ENCODE measurements around the gene CS. TPM values are rescaled to one million over a fixed set of nuclear protein-coding genes. Genes with fewer than 3 reads are reported as not detected.

The CS gene
- total and polyA plus RNA-seq, 4 experiments from 2014 or later = 73.1 to 136 (median 116) TPM

DNA sequence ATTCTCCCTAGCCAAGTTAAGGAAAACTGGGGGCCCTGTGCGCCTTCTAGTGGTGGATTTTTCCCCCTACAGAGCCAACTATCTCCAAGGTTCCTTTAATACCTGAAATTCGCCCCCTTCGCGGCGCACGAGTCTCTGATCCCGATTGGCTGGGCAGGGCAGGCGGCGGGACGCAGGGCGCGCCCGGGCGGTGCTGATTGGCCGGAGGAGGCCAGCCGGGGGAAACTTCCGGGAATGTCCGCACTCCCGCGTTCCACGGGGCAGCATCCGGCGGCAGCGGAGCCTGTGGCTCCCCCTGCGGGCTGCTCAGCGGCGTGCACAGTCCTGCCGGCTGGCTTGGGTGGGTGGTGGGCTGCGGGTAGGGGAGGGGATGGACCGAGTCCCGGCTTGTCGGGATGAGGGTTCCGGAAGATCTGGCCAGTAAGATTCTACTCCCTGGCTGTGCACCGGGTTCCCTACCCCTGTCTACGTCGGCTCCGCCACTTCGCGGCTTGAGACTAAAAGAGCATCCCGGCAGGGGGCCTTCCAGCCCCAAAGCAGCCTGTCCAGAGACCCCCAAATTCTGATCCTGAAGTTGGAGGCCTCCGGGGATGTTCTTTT is 75.9 kb downstream of the CS start, which contains the start of gene NABP2:
NABP2 (plus strand) TSS at position 241 of the 600 bp plus-strand sequence. CDS start 515 bp downstream, outside the sequence.
- H3K9me3 Mint-ChIP-seq = peaks cover 0 to 1% (median 0%) of the 10 kb centered on the region in 8 donors
- POLR2A ChIA-PET (ENCODE audit: partially characterized antibody) = interaction anchor here (3.0 to 4.1 kb wide), 2 partner anchors 33 to 96 kb away, joined by 66 to 94 read pairs; partner anchors contain the start of genes ESYT1 and SMARCC2
- DNase-seq = peak; percentile 88 to 93 (median 89)
- H3K4me3 Mint-ChIP-seq = peak within 1 kb of the TSS; percentile 83 to 99 (median 87)
- peak within 1 kb of the TSS; percentile 90 to 100 (median 99) for H3K27ac Mint-ChIP-seq
- H3K36me3 ChIP-seq (ENCODE audit: insufficient read depth, low read length) = no peaks in the 10 kb centered on the region
- H3K4me1 Mint-ChIP-seq = peaks cover 24 to 58% (median 43%) of the 10 kb centered on the region in 4 donors
- H3K36me3 Mint-ChIP-seq = peaks cover 0 to 16% of the 10 kb centered on the region in 2 donors
- CTCF ChIA-PET (ENCODE audit: partially characterized antibody) = interaction anchor here (2.3 to 3.9 kb wide), 4 partner anchors 17 to 106 kb away, joined by 8 to 61 read pairs (median 24); partner anchors contain the start of gene ZC3H10
- H3K4me3 ChIP-seq (ENCODE audit: low read length in 2 of 2) = peak within 1 kb of the TSS; percentile 28 to 79
- intact Hi-C loops (cut with micrococcal nuclease) = loop anchor here (1.0 to 5.0 kb wide), 7 partner anchors 31 to 1003 kb away; partner anchors contain the start of genes COQ10A and SHMT2
- peaks cover 42% of the 10 kb centered on the region for H3K4me1 ChIP-seq (ENCODE audit: insufficient read depth, low read length)
- H3K9me3 ChIP-seq (ENCODE audit: control insufficient read depth in 1 of 2, low read length in 2 of 2) = no peaks in the 10 kb centered on the region
- H3K27me3 ChIP-seq (ENCODE audit: insufficient read depth, low read length) = no peaks in the 10 kb centered on the region
- H3K27me3 Mint-ChIP-seq = no peaks in the 10 kb centered on the region
- H3K27ac ChIP-seq (ENCODE audit: low read depth, low read length) = peak within 1 kb of the TSS; percentile 83

DNA sequence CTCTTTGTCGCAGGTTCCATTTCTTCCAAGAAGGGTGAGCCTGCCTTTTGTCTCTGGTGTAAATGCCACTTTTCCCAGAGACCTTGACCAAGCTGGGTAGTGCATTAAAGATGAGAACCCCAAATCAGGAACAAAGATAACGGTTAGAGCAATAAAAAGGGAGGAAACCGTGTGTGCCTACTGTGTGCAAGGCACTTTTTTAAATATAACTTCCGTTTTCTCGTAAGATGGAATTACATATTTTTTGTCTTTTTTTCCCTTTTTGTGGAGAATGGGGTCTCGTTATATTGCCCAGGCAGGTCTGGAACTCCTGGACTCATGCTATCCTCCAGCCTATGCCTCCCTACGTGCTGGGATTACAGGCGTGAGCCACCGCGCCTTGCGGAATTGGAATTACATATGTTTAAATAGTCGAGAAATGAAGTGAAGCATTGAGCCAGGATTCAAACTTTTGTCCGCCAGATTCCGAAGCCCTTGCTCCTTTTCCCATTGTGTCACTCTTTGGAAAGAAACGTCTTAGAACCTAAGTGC is 76.5 kb downstream of the CS start:
- peak overlapping the region; percentile 83 for H3K27ac ChIP-seq (ENCODE audit: low read depth, low read length)
- Mint-ChIP-seq H3K27me3 (no peaks in the 10 kb centered on the region), H3K27ac (peak overlapping the region; percentile 90 to 100 (median 95)), H3K9me3 (peaks cover 0 to 1% (median 0%) of the 10 kb centered on the region in 8 donors), H3K4me1 (peaks cover 24 to 58% (median 43%) of the 10 kb centered on the region in 4 donors), H3K4me3 (peak overlapping the region; percentile 83 to 99 (median 87)), H3K36me3 (peaks cover 0 to 14% of the 10 kb centered on the region in 2 donors)
- DNase-seq = no peak
- H3K4me3 ChIP-seq (ENCODE audit: low read length in 2 of 2) = peak overlapping the region; percentile 28 to 79
- H3K9me3 ChIP-seq (ENCODE audit: control insufficient read depth in 1 of 2, low read length in 2 of 2) = no peaks in the 10 kb centered on the region
- intact Hi-C loops (cut with micrococcal nuclease) = loop anchor here (1.0 to 5.0 kb wide), 8 partner anchors 30 to 1004 kb away; partner anchors contain the start of genes COQ10A and SHMT2
- H3K27me3 ChIP-seq (ENCODE audit: insufficient read depth, low read length) = no peaks in the 10 kb centered on the region
- POLR2A ChIA-PET (ENCODE audit: partially characterized antibody) = interaction anchor here (2.2 to 4.1 kb wide), 4 partner anchors 32 to 240 kb away, joined by 10 to 94 read pairs (median 42); partner anchors contain the start of genes COQ10A, ESYT1 and SMARCC2
- H3K4me1 ChIP-seq (ENCODE audit: insufficient read depth, low read length) = peaks cover 42% of the 10 kb centered on the region
- CTCF ChIA-PET (ENCODE audit: partially characterized antibody) = interaction anchor here (1.2 to 3.9 kb wide), 6 partner anchors 17 to 240 kb away, joined by 3 to 61 read pairs (median 28); partner anchors contain the start of genes ANKRD52, ESYT1, SMARCC2 and ZC3H10
- H3K36me3 ChIP-seq (ENCODE audit: insufficient read depth, low read length) = no peaks in the 10 kb centered on the region

DNA sequence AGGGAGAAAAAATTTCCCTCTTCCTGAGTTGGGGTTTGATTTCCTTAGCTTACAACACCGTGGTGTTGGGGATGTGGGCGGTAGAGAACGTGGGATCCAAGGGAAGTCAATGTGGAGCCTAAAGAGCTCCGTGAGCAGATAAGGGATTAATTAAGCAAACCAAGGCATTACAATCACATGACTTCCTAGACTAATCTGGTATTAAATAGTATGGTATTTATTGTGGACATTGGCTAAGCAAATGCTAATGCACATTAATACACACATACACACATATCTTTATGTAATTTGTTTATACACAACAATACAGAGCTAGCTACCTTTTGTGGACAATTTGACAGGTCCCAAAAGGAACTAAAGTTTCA is 77.6 kb downstream of the CS start:
- peak overlapping the region; percentile 92 for H3K4me3 ChIP-seq (ENCODE audit: low read length in 2 of 2)
- H3K36me3 ChIP-seq (ENCODE audit: insufficient read depth, low read length) = no peaks in the 10 kb centered on the region
- H3K36me3 Mint-ChIP-seq = peaks cover 0 to 14% of the 10 kb centered on the region in 2 donors
- H3K27me3 Mint-ChIP-seq = no peaks in the 10 kb centered on the region
- H3K27me3 ChIP-seq (ENCODE audit: insufficient read depth, low read length) = no peaks in the 10 kb centered on the region
- intact Hi-C loops (cut with micrococcal nuclease) = loop anchor here (1.0 to 5.0 kb wide), 4 partner anchors 45 to 1005 kb away; partner anchors contain the start of genes COQ10A, SHMT2 and STAT2
- no peak for DNase-seq
- peak overlapping the region; percentile 97 for H3K27ac ChIP-seq (ENCODE audit: low read depth, low read length)
- H3K4me1 Mint-ChIP-seq = peaks cover 24 to 58% (median 43%) of the 10 kb centered on the region in 4 donors
- H3K4me1 ChIP-seq (ENCODE audit: insufficient read depth, low read length) = peaks cover 42% of the 10 kb centered on the region
- CTCF ChIA-PET (ENCODE audit: partially characterized antibody) = interaction anchor here (0.9 to 3.9 kb wide), 26 partner anchors 9 to 484 kb away, joined by 3 to 61 read pairs (median 5); partner anchors contain the start of genes ANKRD52, COQ10A, ESYT1 and MYL6B
- peak overlapping the region; percentile 93 to 99 (median 98) for H3K4me3 Mint-ChIP-seq
- peaks cover 0 to 1% (median 0%) of the 10 kb centered on the region in 8 donors for H3K9me3 Mint-ChIP-seq
- no peaks in the 10 kb centered on the region for H3K9me3 ChIP-seq (ENCODE audit: control insufficient read depth in 1 of 2, low read length in 2 of 2)
- POLR2A ChIA-PET (ENCODE audit: partially characterized antibody) = interaction anchor here (0.7 to 4.1 kb wide), 48 partner anchors 9 to 503 kb away, joined by 3 to 98 read pairs (median 6); partner anchors contain the start of genes ANKRD52, ATP5F1B, CNPY2 and COQ10A
- H3K27ac Mint-ChIP-seq = peak overlapping the region; percentile 98 to 100 (median 99)

DNA sequence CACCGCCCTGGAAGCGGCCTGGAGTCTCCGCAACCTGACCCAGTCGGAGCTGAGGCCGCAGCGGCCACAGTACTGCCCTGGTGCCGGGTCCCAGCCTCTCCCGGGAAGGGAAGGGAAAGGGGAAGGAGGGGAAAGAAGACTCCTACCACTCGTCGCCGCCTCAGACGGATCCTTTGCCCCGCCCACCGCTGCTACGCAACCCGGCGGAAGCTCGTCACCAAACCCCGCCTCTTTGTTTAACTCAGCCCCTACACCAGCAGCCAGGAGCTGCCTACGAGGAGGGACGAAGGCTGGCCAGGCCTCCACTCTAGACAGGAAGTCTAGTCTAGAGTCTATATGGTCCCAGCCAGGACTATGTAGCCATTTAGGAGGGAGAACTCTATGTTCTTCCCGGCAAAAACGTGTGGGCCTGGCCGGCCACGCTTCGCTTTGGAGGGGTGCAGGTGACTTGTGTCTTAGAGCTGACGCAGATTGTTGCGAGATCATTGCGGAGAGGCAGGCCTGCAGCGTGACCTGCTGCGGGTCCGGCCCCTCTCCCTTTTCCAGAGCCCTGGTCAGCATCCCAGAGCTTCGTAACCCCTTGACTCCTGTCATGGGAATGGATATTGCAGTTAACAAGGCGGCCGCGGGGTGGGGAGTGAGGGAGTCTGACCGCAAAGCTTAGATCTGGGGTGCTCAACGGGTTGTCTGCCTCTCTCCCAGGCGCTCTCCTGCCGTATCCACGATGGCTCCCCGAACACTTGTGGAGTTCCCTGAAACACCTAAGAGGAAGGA is 78.2 kb downstream of the CS start, which contains the start of gene RNF41:
RNF41 (minus strand) TSS at position 166 of the 774 bp plus-strand sequence. CDS start 7,875 bp downstream, outside the sequence.
- peaks cover 24 to 58% (median 43%) of the 10 kb centered on the region in 4 donors for H3K4me1 Mint-ChIP-seq
- ChIA-PET POLR2A (ENCODE audit: partially characterized antibody) (interaction anchor here (0.5 to 4.1 kb wide), 62 partner anchors 9 to 789 kb away, joined by 3 to 98 read pairs (median 5); partner anchors contain the start of genes ANKRD52, ATP5F1B, CD63 and CNPY2), CTCF (ENCODE audit: partially characterized antibody) (interaction anchor here (0.6 to 3.9 kb wide), 32 partner anchors 9 to 483 kb away, joined by 3 to 61 read pairs (median 5); partner anchors contain the start of genes ANKRD52, COQ10A, ESYT1 and MYL6B)

More for the DNA sequence above, 78.2 kb downstream of the CS start, which contains the start of gene RNF41:
- DNase-seq = peak; percentile 93 to 95 (median 93)
- Mint-ChIP-seq H3K9me3 (peaks cover 0 to 1% (median 0%) of the 10 kb centered on the region in 8 donors), H3K4me3 (peak within 1 kb of the TSS; percentile 93 to 99 (median 98)), H3K36me3 (peaks cover 0 to 14% of the 10 kb centered on the region in 2 donors), H3K27me3 (no peaks in the 10 kb centered on the region), H3K27ac (peak within 1 kb of the TSS; percentile 98 to 100 (median 99))
- Histone ChIP-seq H3K27me3 (ENCODE audit: insufficient read depth, low read length) (no peaks in the 10 kb centered on the region), H3K4me1 (ENCODE audit: insufficient read depth, low read length) (peaks cover 42% of the 10 kb centered on the region), H3K36me3 (ENCODE audit: insufficient read depth, low read length) (no peaks in the 10 kb centered on the region), H3K27ac (ENCODE audit: low read depth, low read length) (peak within 1 kb of the TSS; percentile 97), H3K4me3 (ENCODE audit: low read length in 2 of 2) (peak within 1 kb of the TSS; percentile 92), H3K9me3 (ENCODE audit: control insufficient read depth in 1 of 2, low read length in 2 of 2) (no peaks in the 10 kb centered on the region)
- intact Hi-C loops (cut with micrococcal nuclease) = loop anchor here (1.0 to 5.0 kb wide), 6 partner anchors 45 to 1005 kb away; partner anchors contain the start of genes COQ10A, MYL6, SHMT2 and SPRYD4

Other genes starting within 250 kb of the CS start
- gene ERBB3, start 220.2 kb downstream of the CS start, total RNA-seq = 1 to 10 TPM; 5.9 to 6.9 TPM
- gene ERBB3, start 220.2 kb downstream of the CS start, polyA plus RNA-seq = under 1 TPM; 0.61 to 0.70 TPM
- 100 to 1,000 TPM; 106 to 108 TPM for gene PA2G4, start 195.8 kb downstream of the CS start, total RNA-seq
- gene PA2G4, start 195.8 kb downstream of the CS start, polyA plus RNA-seq = 100 to 1,000 TPM; 204 to 223 TPM
- gene RPL41, start 183.7 kb downstream of the CS start, total RNA-seq = 1,000 to 10,000 TPM; 5,438 to 5,728 TPM
- gene RPL41, start 183.7 kb downstream of the CS start, polyA plus RNA-seq = 1,000 to 10,000 TPM; 6,058 to 8,691 TPM
- gene ZC3H10, start 182.1 kb downstream of the CS start, total RNA-seq = 10 to 100 TPM; 16.3 to 19.6 TPM
- 1 to 10 TPM in 1 of 2 donors, under 1 TPM in 1; 0.27 to 3.9 TPM for gene ZC3H10, start 182.1 kb downstream of the CS start, polyA plus RNA-seq
- 100 to 1,000 TPM; 249 to 258 TPM for gene ESYT1, start 172.1 kb downstream of the CS start, total RNA-seq
- gene ESYT1, start 172.1 kb downstream of the CS start, polyA plus RNA-seq = 100 to 1,000 TPM; 395 to 690 TPM
- gene MYL6B, start 147.7 kb downstream of the CS start, total RNA-seq = 1 to 10 TPM; 2.6 to 3.4 TPM
- 1 to 10 TPM; 1.8 to 4.8 TPM for gene MYL6B, start 147.7 kb downstream of the CS start, polyA plus RNA-seq
- 100 to 1,000 TPM; 567 to 589 TPM for gene MYL6, start 142.0 kb downstream of the CS start, total RNA-seq
- gene MYL6, start 142.0 kb downstream of the CS start, polyA plus RNA-seq = 1,000 to 10,000 TPM; 2,141 to 3,317 TPM
- 100 to 1,000 TPM; 192 to 199 TPM for gene SMARCC2, start 110.8 kb downstream of the CS start, total RNA-seq
- 10 to 100 TPM; 27.0 to 90.9 TPM for gene SMARCC2, start 110.8 kb downstream of the CS start, polyA plus RNA-seq
- 10 to 100 TPM; 38.1 to 44.8 TPM for gene RNF41, start 78.4 kb downstream of the CS start, total RNA-seq
- 10 to 100 TPM; 33.2 to 46.7 TPM for gene RNF41, start 78.4 kb downstream of the CS start, polyA plus RNA-seq
- gene NABP2, start 76.0 kb downstream of the CS start, total RNA-seq = 10 to 100 TPM; 16.9 to 19.1 TPM
- gene NABP2, start 76.0 kb downstream of the CS start, polyA plus RNA-seq = 1 to 10 TPM; 4.1 to 4.7 TPM
- gene SLC39A5, start 70.3 kb downstream of the CS start, total RNA-seq = 1 to 10 TPM in 1 of 2 experiments, under 1 TPM in 1; 0.64 to 2.1 TPM
- not detected for gene SLC39A5, start 70.3 kb downstream of the CS start, polyA plus RNA-seq
- 10 to 100 TPM; 44.1 to 44.5 TPM for gene ANKRD52, start 41.9 kb downstream of the CS start, total RNA-seq
- gene ANKRD52, start 41.9 kb downstream of the CS start, polyA plus RNA-seq = 10 to 100 TPM in 1 of 2 donors, 1 to 10 TPM in 1; 3.4 to 25.1 TPM
- 10 to 100 TPM; 35.3 to 38.6 TPM for gene COQ10A, start 33.4 kb downstream of the CS start, total RNA-seq
- gene COQ10A, start 33.4 kb downstream of the CS start, polyA plus RNA-seq = 10 to 100 TPM in 1 of 2 donors, 1 to 10 TPM in 1; 8.7 to 11.7 TPM
- gene CNPY2, start 15.7 kb upstream of the CS start, total RNA-seq = 10 to 100 TPM; 93.5 to 95.8 TPM
- 100 to 1,000 TPM; 174 to 184 TPM for gene CNPY2, start 15.7 kb upstream of the CS start, polyA plus RNA-seq
- 100 to 1,000 TPM; 193 to 203 TPM for gene PAN2, start 33.7 kb upstream of the CS start, total RNA-seq
- gene PAN2, start 33.7 kb upstream of the CS start, polyA plus RNA-seq = 10 to 100 TPM in 1 of 2 donors, 1 to 10 TPM in 1; 5.6 to 10.2 TPM
- gene IL23A, start 38.6 kb upstream of the CS start, total RNA-seq = 10 to 100 TPM; 34.1 to 34.4 TPM
- gene IL23A, start 38.6 kb upstream of the CS start, polyA plus RNA-seq = 10 to 100 TPM; 30.3 to 40.1 TPM
- gene STAT2, start 59.8 kb upstream of the CS start, total RNA-seq = 100 to 1,000 TPM; 192 to 193 TPM
- 10 to 100 TPM; 74.4 to 80.6 TPM for gene STAT2, start 59.8 kb upstream of the CS start, polyA plus RNA-seq
- not detected for gene APOF, start 62.5 kb upstream of the CS start, total RNA-seq
- not detected for gene APOF, start 62.5 kb upstream of the CS start, polyA plus RNA-seq
- 1 to 10 TPM; 7.3 to 7.5 TPM for gene TIMELESS, start 149.1 kb upstream of the CS start, total RNA-seq
- 1 to 10 TPM; 3.2 to 5.1 TPM for gene TIMELESS, start 149.1 kb upstream of the CS start, polyA plus RNA-seq
- gene MIP, start 154.3 kb upstream of the CS start, total RNA-seq = not detected
- gene MIP, start 154.3 kb upstream of the CS start, polyA plus RNA-seq = under 1 TPM; 0.09 to 0.32 TPM
- gene SPRYD4, start 168.2 kb upstream of the CS start, total RNA-seq = 1 to 10 TPM; 6.5 to 6.9 TPM
- gene SPRYD4, start 168.2 kb upstream of the CS start, polyA plus RNA-seq = 1 to 10 TPM; 1.1 to 1.5 TPM
- 10 to 100 TPM in 1 of 2 experiments, 1 to 10 TPM in 1; 9.8 to 12.2 TPM for gene GLS2, start 187.8 kb upstream of the CS start, total RNA-seq
- 1 to 10 TPM; 4.2 to 5.0 TPM for gene GLS2, start 187.8 kb upstream of the CS start, polyA plus RNA-seq
- gene RBMS2, start 221.5 kb upstream of the CS start, total RNA-seq = 1 to 10 TPM; 1.9 to 2.0 TPM
- gene RBMS2, start 221.5 kb upstream of the CS start, polyA plus RNA-seq = 1 to 10 TPM in 1 of 2 donors, under 1 TPM in 1; 0.39 to 1.2 TPM

Data from CD4-positive, alpha-beta memory T cell (primary cell).